Measurements from ENCODE around the gene CCL7.
A peak's percentile ranks its signal among the peaks of the same experiment; 100 is the strongest.

The CCL7 gene

DNA sequence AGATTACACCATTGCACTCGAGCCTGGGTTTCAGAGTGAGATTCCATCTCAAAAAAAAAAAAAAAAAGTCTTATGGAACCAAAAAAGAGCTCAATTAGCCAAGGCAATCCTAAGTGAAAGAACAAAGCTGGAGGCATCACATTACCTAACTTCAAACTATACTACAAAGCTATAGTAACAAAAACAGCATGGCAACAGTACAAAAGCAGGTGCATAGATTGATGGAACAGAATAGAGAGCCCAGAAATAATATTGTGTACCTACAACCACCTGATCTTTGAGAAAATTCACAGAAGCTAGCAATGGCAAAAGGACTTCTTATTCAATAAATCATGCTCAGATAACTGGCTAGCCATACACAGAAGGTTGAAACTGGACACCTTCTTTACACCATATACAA, 39.7 kb upstream of the CCL7 start:
- Histone ChIP-seq H3K27me3 (ENCODE audit: insufficient read depth, poor library complexity, severe bottlenecking) (no peaks in the 10 kb centered on the region), H3K4me3 (replicated peaks; ENCODE audit: insufficient read depth, low read length) (no peak overlapping the region), H3K27ac (replicated peaks) (no peak overlapping the region)
- TF ChIP-seq REST (IDR thresholded peaks at IDR 0.05; ENCODE audit: insufficient replicate concordance, low read depth) = no peak
- no peak for DNase-seq (ENCODE audit: low read depth in 1 of 2, low spot score in 1 of 2)

DNA sequence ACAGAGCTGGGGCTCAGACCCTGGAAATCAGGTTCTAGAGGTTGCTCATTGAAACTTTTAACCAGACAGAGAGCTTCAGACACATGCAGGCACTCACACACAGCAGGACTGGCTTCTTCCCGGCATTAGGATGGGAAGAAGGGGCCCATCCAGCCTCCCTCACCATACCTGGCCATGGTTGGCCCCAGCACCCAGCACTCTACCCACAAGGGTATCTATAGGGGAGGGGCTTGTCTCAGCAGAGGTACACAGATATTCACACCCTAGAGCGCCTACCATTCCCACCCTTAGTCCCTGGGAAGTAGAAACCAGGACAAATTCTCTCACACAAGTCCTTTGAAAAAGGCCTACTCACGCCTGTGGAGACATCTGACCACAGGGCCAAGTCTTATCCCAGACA, 35.4 kb upstream of the CCL7 start:
- TF ChIP-seq SPI1 (IDR thresholded peaks at IDR 0.05; ENCODE audit: borderline replicate concordance, low read depth) (no peak), CTCF (IDR thresholded peaks at IDR 0.05; ENCODE audit: insufficient read depth, low read length) (no peak), GABPA (IDR thresholded peaks at IDR 0.05; ENCODE audit: low read depth) (no peak), REST (IDR thresholded peaks at IDR 0.05; ENCODE audit: insufficient replicate concordance, low read depth) (no peak), POLR2AphosphoS5 (IDR thresholded peaks at IDR 0.05; ENCODE audit: low read depth) (no peak)
- H3K27me3 ChIP-seq (ENCODE audit: insufficient read depth, poor library complexity, severe bottlenecking) = no peaks in the 10 kb centered on the region
- no peak for DNase-seq (ENCODE audit: low read depth in 1 of 2, low spot score in 1 of 2)
- H3K27ac ChIP-seq (replicated peaks) = peak overlapping the region; percentile 93
- H3K4me3 ChIP-seq (replicated peaks; ENCODE audit: insufficient read depth, low read length) = no peak overlapping the region

GRCh38 chr17:34235389-34236028, 34.5 kb upstream of the CCL7 start:
- peak overlapping the region; percentile 93 for H3K27ac ChIP-seq (replicated peaks)

More at GRCh38 chr17:34235389-34236028, 34.5 kb upstream of the CCL7 start:
- H3K27me3 ChIP-seq (ENCODE audit: insufficient read depth, poor library complexity, severe bottlenecking) = no peaks in the 10 kb centered on the region
- no peak for TF ChIP-seq CTCF (IDR thresholded peaks at IDR 0.05; ENCODE audit: insufficient read depth, low read length)
- TF ChIP-seq REST (IDR thresholded peaks at IDR 0.05; ENCODE audit: insufficient replicate concordance, low read depth) = peak; percentile 75
- no peak overlapping the region for H3K4me3 ChIP-seq (replicated peaks; ENCODE audit: insufficient read depth, low read length)
- peak in 1 of 2 experiments; percentile 27 for DNase-seq (ENCODE audit: low read depth in 1 of 2, low spot score in 1 of 2)

Data from HL-60 (cell line).